HG03097 (cell line): ENCODE results near the gene SNED1.

Experiments used
- ATAC-seq: cut with Tn5 transposase; IDR thresholded peaks from one replicate; pipeline ENCODE4 v1.9.1; 2021; ENCODE audit not compliant: unreplicated experiment, low FRiP score

SNED1 gene

GRCh38 chr2:241020201-241020600 is 21.8 kb downstream of the SNED1 start:
- ATAC-seq, result no peak

GRCh38 chr2:241020629-241021190 is 22.3 kb downstream of the SNED1 start:
- ATAC-seq, result no peak

- ATAC-seq, result no peak
These were observed 27.2 kb downstream of the SNED1 start for GRCh38 chr2:241025639-241026038.

- ATAC-seq, result no peak
These were observed 31.3 kb downstream of the SNED1 start for GRCh38 chr2:241029599-241030332.

GRCh38 chr2:241030333-241030680 is 31.9 kb downstream of the SNED1 start:
- no peak for ATAC-seq

GRCh38 chr2:241030883-241031282 is 32.5 kb downstream of the SNED1 start:
- ATAC-seq, result no peak

GRCh38 chr2:241031436-241032165 is 33.2 kb downstream of the SNED1 start:
- no peak for ATAC-seq

- ATAC-seq, result no peak
These were observed 35.0 kb downstream of the SNED1 start for GRCh38 chr2:241033336-241033987.

- no peak for ATAC-seq
These were observed 35.6 kb downstream of the SNED1 start for GRCh38 chr2:241033994-241034393.

- ATAC-seq, result no peak
These were observed 36.2 kb downstream of the SNED1 start for GRCh38 chr2:241034490-241035141.

- ATAC-seq, result no peak
These were observed 36.9 kb downstream of the SNED1 start for GRCh38 chr2:241035142-241035817.

GRCh38 chr2:241035818-241036396 is 37.5 kb downstream of the SNED1 start:
- no peak for ATAC-seq

GRCh38 chr2:241036397-241036963 is 38.1 kb downstream of the SNED1 start:
- no peak for ATAC-seq

- no peak for ATAC-seq
These were observed 38.6 kb downstream of the SNED1 start for GRCh38 chr2:241036964-241037421.

GRCh38 chr2:241037498-241037897 is 39.1 kb downstream of the SNED1 start:
- no peak for ATAC-seq

- ATAC-seq, result no peak
These were observed 40.2 kb downstream of the SNED1 start for GRCh38 chr2:241038374-241039180.

- ATAC-seq, result no peak
These were observed 41.0 kb downstream of the SNED1 start for GRCh38 chr2:241039416-241039815.

GRCh38 chr2:241040081-241040803 is 41.8 kb downstream of the SNED1 start:
- no peak for ATAC-seq
